Dedifferentiated amniotic fluid mesenchymal stem cell (primary cell): ENCODE results near the gene FAM161B.
"Not testable (repeated sequence)": the region's sequence is repeated elsewhere in the genome, so short reads cannot be mapped to it uniquely, and the experiment has no call there.

Experiments
- DNase-seq: peaks from one replicate; pipeline ENCODE4 v3.0.0-alpha.2; 2016; ENCODE audit errors: extremely low spot score

The FAM161B gene

DNA sequence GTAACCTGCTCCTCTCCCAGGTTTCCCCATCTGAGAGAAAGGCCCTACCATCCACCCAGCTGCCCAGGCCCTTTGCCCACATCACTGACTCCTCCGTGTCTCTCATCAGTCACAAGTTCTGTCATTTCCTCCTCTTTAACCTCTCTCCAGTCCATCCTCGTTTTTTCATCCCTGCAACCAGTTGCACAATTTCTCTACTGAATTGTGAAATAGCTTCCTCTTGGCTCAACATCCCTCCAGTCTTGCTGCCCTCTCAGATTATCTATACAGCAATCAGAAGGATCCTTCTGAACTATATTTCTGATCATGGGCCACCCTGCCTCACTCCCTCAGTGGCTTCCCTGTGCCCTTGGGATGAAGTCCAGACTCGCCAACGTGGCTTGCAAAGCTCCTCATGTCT is 6.8 kb downstream of the FAM161B start:
- peak; percentile 40 for DNase-seq

DNA sequence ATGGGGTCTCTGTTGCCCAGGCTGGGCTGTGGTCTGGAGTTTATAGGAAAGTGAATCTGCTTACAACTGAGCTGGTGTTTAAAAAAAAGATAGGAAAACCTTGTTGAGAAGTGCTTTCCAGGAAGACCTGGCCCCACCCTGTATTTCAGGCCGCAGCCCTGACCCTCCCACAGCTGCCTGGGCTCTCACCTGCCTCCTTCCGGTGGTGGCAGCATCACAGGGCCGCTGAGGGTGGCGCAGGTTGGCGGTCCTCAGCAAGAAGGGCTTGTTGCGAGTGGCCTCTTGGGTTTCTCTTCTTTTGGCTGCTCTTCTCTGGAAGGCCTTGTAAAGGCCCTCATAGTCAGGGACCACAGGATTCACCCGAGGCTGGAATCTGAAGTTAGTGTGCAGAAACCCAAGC is 7.7 kb downstream of the FAM161B start:
- no peak for DNase-seq

DNA sequence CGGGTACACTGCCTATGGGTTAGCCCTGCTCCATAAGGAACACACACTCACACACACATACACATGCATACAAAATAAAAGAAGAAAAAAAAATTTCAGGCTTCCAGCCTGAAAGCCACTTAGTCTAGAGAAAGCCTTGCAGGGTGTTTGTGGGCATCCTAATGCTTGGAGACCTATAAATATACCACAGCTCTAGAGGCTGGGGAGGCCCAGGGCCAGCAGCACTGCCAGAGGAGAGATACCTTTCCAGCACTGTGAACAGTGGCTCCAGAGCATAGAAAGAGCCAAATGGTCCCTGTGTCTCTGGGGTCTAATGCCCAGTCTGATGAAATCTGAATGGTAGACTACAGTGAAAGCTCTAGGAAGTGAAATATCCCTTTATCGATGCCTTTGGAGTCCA is 12.9 kb downstream of the FAM161B start:
- no peak for DNase-seq

DNA sequence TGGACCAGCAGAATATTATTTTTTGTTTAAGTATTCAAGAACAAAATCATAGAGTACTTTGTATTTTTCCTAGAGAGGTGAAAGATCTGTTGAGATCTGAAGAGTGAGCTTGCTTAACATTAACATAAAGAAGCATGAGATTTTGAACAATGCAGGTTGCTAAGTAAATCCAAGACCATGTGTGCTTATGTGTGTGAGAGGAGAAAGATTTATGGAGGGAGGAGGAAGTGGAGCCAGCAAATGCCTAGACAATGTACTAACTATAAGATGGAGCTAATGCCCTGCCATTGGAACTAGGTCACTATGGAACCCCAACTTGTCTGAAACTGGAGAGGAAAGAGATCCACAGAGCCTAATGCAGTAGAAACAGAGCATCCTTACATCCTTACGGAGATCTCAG is 13.3 kb downstream of the FAM161B start:
- DNase-seq: no peak

DNA sequence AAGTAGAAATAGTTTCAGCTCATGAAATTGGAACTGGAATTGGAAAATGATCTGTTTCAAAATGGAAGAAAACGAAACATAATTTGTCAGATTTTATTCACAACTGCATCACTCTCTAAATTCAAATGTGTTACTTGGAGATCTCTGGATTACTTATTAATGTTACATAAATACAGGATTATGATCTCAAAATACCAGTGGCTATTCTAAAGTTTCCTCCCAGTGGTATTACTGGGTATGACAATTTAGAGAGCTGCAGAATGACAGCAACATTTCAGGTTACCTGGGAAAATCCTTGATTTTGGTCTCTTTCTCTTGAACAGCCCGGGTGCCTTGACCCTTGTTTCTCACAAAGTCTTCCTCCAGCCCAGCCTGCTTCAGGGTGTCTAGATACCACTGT is 14.2 kb downstream of the FAM161B start:
- DNase-seq: no peak

DNA sequence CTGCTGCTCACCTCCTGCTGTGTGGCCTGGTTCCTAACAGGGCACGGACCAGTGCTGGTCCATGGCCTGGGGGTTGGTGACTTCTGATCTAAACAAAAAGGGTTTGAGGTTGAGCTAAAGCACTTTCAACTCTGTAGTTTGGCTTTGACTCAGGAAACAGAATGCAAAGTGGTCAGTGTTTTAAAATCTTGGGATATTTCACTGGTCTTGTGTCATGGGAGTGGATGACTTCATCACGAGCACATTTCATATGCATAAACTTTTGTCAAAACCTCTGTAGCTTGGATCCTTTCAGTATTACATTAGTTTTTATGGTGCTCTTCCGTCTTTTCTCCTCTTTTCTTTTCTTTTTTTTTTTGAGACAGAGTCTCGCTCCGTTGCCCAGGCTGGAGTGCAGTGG is 25.6 kb downstream of the FAM161B start:
- peak; percentile 12 for DNase-seq

DNA sequence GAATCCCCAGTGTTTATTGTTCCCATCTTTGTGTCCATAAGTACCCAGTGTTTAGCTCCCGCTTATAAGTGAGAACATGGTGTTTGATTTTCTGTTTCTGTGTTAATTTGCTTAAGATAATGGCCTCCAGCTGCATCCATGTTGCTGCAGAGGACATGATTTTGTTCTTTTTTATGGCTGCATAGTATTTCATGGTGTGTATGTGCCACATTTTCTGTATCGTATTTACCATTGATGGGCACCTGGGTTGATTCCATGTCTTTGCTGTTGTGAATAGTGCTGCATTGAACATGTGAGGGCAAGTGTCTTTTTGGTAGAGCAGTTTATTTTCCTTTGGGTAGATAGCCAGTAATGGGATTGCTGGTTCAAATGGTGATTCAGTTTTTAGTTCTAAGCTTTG is 30.4 kb downstream of the FAM161B start:
- not testable (repeated sequence) for DNase-seq

DNA sequence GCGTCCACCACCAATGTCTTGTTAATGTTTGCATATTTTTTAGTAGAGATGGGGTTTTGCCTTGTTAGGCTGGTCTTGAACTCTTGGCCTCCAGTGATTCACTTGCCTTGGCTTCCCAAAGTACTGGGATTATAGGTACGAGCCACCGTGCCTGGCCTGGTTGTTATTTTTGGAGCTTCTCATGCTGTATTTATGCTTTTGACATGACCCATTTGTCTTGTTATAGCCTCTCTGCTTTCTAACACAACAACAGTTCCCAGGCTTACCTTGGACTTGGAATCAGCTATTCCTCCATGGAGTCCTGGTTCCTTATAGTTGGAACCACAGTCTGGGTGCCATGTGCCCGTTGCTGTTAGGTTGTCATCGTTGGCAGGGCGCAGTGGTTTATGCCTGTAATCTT is 33.6 kb downstream of the FAM161B start:
- no peak for DNase-seq

DNA sequence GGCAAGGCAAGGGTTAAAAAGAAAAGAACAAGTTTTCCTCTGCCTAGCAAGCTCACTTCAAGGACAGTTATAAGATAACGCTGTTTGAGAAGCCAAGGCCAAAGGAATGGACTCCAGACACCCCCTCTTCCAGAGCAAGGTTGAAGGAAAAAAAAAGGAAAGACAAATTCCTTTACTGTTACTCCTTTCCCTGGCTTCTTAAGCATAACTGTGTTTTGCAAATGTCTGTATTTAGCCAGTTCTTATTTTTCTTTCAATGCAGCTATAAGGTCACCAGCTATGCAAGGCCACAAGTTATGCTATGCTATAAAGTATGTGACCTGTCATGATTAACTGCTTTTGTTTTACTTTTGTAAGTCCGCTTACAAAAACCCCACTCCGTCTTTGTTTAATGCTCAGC is 36.6 kb downstream of the FAM161B start:
- no peak for DNase-seq

DNA sequence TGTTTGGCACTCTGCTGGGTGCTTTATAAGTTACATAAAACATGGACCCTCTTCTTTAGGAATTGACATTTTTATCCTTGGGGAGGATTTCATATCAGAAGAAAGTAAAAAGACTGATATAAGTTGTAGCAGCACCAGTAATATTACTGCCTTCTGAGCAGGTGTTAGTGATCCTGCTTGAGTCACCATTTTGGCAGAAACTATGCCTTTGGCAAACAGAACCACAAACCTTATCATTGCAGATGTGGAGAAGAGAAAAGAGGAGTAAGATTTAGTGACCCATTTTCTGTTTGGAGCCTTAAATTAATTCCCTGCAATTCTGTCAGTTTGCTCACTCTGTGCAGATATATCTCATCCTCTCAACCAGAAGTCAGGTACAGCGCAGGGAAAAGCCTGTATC is 40.2 kb downstream of the FAM161B start:
- DNase-seq: no peak

DNA sequence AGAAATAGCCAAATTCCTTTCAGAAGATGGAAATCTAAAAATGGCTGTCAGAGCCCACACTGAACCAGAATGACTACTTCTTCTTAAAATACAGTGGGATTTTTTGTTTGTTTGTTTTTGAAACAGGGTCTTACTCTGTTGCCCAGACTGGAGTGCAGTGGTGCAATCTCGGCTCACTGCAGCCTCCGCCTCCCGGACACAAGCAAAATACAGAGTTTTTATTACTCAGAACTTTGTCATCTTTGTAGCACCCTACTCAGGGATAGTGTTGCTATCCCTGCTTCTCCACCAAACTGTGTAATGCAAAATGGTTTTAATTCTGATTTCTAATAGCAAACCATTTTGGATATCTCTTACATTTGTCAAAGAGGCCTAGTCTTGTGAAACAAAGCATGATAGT is 46.9 kb downstream of the FAM161B start:
- DNase-seq: no peak

DNA sequence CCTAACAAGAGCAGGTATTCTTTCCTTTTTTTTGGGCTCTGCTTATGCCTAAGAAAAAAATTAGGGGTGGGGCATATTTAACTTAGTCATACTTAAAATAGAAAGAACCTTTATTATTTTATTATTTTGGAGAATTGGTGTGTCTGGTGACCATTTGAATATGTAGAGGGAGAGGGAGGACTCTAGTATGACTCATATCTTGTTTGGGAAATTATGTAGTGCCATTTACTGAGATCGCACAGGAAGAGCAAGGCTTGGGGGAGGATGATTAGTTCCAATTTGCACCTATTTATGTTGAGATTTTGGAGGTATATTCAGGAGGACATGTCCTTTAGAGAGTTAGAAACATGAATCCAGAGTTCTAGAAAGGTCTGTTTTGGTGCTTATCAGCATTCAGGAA is 53.4 kb downstream of the FAM161B start:
- no peak for DNase-seq

DNA sequence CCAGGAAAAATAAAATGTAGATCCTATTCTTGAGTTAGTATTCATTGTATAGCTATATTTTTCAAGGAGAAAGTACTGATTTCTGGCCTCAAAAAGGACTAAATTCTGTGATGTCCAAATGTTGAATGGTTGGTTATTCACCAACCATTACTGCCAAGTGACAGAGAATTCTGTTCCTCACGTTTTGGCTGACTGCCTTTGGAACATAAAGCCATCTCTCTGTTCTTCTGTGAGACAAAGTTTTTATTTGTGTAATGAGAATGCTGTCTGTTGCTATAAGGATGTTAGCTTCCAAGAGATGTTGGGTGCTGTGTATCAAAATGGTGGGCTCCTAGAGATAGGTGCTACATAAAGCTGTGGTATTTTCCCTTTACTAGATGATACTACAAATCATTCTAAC is 54.0 kb downstream of the FAM161B start:
- no peak for DNase-seq

DNA sequence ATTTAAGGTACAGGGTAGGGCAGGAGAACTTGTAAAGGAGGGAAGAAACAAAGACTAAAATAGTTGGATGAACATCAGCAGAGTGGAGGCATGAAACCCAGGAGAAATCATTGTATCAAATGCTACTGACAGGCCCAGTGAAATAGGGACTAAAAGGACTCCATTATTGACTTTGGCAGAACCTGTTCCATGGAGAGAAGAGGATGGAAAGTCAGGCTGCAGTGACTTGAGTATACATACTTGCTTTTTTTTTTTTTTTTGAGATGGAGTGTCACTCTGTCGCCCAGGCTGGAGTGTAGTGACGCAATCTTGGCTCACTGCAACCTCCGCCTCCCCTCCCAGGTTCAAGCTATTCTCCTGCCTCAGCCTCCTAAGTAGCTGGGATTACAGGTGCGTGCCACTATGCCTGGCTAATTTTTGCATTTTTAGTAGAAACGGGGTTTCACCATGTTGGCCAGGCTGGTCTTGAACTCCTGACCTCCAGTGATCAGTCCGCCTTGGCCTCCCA is 55.7 kb downstream of the FAM161B start:
- not testable (repeated sequence) for DNase-seq

DNA sequence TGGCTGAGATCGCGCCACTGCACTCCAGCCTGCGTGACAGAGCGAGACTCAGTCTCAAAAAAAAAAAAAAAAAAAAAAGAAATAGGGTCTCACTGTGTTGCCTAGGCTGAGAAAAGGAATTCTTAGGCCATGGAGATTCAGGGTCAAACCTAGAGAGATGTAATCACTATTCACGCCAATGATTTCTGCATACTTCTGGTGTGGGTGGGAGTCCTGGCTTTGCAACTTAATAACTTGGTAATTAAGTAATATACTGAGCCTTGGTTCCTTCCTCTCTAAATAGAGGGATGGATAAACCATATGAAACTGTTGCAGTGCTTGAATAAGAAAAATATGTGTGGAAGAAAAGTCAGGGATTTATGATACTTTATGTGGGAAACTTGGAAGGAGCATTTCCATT is 60.5 kb downstream of the FAM161B start:
- DNase-seq: no peak

DNA sequence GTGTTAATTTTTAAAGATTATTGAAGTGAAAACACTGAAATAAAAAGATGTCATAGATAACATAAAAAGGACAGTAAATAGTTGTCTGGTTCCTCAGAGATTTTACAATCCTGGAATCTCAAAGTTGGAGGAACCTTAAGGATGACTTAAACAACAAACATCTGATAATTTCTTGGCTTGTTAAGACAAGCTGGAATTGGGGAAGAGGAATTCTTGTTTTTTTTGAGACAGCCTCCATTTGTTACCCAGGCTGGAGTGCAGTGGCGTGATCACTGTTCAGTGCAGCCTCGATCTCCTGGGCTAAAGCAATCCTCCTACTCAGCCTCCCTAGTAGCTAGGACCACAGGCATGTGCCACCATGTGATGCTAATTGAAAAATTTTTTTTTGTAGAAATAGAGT is 60.9 kb downstream of the FAM161B start:
- DNase-seq: no peak

DNA sequence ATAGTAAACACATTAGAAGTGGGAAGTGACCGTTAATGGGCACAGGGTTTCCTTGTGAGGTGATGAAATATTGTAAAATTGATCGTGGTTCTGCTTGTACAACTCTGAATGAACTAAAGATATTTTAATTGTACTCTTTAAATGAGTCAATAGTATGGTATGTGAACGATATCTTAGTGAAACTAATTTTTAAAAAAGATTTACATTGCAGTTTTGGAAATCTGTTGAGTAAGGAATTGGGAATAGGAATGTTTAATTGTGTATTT is 61.5 kb downstream of the FAM161B start:
- DNase-seq: no peak

DNA sequence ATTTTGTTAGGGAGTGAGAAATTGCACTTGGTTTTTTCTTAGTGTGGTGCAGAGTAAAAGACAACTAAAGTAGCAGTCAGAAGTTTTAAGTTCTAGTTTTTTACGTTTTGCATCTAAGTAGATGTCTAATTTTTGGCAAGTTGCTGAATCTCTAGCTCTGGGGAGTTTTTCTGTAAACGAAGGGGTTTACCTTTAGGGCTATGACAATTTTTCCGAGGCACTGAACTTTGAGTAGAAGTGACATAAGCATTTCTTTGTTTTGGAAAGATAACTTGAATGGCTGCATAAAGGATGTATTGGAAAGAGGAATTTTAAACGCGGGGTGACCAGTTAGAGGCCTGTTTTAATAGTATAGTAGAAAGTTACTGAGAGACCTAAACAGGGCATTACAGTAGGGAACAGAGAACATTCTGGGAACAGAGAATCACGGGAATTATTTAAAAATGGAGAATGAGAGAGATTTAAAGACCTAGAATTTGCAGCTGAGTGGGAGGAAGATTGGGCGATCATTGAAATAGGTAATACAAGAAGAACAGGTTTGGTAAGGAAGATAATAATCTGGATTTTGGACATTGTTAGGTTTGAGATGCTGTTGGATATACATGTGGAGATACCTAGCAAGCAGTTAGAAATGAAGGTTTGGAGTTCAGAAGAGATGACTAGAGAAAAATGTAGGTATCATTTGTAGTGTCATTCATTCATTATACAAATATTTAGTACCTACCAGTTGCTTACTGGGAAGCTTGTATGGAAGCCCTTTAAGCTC is 62.0 kb downstream of the FAM161B start:
- no peak for DNase-seq

DNA sequence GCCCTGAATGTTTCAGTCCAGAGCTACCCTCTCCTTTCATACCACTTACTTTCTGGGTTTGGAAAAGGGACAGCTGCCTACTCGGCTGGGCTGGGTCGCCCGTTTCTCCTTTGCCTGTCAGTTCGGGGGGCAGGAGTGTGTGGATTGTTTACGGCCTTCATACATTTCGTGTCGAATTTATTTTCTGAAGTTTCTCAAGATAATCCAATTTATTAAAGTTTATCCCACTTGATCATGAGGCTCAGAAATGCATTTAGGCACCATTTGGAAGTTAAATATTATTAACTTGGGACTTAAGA is 62.6 kb downstream of the FAM161B start:
- DNase-seq: no peak

DNA sequence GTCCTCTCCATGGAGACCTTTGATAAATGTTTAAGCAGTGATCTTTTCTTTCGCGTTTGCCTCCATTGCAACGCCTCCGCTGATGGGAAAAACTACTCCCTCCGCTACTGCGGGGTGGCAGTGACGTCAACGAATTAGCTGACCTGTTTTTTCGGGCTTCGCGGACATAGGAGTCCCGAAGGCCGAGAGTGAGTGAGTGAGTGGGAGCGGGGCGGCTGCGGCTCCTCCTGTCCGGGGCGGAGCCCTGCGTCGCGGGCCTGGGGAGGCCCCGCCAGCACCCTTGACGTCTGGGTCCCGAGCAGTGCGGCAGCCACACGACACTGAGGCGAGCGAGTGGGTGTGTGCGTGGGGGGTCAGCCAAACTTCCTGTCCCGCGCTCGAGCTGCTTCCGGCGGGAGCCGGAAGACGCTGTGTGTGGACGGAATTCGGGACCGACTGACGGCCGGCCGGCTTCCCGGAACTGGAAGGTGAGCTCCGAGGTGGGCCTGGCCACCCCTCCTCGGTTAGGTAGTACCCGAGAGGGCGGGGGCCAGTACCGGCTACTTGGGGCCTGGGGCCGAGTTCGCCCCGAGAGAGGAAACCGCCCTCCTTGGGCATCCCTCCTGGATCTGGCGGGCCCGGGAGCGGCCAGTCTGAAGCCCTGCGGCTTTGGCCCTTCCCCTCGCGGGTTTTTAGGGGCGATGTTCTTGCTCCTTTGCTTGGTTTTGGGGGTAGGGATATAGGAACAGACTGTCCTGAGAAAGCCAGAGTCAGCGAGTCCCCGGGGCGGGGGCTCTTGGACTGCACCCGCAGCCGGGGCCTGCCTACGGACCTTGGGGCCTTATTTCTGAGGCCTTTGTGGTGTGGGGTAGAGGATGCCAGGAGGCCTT is 63.2 kb downstream of the FAM161B start, which contains the start of gene ZNF410:
ZNF410 (plus strand) TSS at position 411 of the 869 bp plus-strand sequence. CDS start 5,317 bp downstream, outside the sequence.
- DNase-seq: peak; percentile 95

DNA sequence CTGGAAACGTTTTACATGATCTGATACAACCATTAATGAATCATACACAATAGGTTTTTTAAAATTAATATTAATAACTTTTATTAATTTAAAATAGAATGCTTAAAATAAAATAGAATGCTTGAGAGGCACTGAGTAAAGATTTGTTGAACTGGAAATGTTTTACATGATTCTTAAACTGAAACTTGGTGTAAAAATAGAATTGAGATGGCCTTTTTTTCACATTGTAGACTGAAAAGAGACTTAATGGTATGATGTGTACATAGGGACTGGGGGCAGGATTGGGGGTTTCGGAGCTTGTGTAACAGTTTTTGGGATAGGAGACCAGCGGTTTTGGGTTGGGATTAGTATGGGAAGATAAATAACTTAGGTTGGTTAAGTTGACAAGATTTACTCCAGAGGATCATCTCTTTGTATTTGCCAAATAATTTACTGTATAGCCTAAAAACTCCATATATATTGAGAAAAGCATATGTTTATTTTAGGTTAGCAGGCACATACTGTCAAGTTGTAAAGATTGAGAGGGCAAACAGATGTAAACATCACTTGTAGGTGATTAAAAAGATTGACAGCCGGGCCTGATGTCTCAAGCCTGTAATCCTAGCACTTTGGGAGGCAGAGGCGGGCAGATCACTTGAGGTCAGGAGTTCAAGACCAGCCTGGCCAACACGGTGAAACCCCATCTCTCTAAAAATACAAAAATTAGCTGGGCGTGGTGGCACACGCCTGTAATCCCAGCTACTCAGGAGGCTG is 65.3 kb downstream of the FAM161B start:
- DNase-seq: no peak
